ENCODE data around the gene CDON. TPM values are rescaled to one million over a fixed set of nuclear protein-coding genes. Genes with fewer than 3 reads are reported as not detected.

The CDON gene
- total and polyA plus RNA-seq, 2 of the 13 experiments (the other 11 are each of a cell fraction or from before 2014, with no cell fraction given), result 9.6 to 12.8 TPM

DNA sequence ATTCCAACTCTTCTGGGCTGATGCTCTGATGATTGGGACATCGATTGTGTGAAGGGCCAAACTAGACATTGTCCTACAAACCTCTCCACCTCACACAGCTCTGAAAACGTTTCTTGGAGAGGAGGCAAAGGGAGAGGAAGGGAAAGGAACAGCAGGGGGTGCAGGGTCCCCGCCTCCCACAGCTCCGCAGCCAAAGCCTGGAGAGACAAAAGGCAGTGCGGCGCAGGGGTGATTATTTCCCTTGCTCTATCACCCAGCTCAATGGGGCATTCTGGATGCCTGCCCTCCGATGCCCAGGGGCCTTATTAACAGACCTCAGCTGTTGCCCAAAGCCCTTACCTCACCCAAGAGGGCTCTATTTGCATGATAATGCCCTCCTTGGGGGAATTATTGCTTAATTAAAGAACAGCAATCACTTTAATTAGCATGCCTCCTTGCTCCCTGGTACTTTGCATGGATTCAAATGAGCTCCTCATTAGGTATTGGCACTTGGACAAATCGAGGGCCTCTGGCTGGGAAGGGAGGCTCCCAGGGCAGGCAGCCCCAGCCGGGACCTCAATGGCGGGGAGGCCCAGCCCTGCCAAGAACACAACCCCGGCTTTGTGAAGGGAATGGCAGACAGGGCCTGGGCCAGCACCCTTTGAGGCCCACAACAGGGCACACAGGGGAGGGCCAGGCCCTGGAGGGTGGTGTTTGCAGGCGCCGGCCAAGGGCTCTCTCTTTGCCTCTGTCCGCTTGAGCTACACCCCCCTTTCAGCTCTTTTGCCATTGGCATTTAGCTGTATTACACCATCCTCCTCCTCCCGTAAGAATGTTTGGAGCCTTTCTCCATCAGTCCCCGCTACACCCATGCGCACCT, 19.8 kb upstream of the CDON start:
- no peaks in the 10 kb centered on the region for H3K9me3 ChIP-seq (ENCODE audit: low read length)
- WGBS (ENCODE audit: low lambda C conversion rate), result 46% methylated on average over 10 of the region's 17 CpGs
- no TSS peak for BruUV-seq (replicated peaks)
- H3K4me3 ChIP-seq (replicated peaks in 1 of 3; ENCODE audit: insufficient read depth in 1 of 3, low read depth in 2 of 3, low read length in 3 of 3), result no peak overlapping the region; a peak in 1 of 6 replicates
- H3K79me2 ChIP-seq (ENCODE audit: insufficient read depth, low read length), result no peaks in the 10 kb centered on the region
- ChIA-PET POLR2A (interaction anchor here (2.2 kb wide), 1 partner anchor 64 kb away, joined by 6 read pairs; no protein-coding TSS in a partner anchor), CTCF (ENCODE audit: low intra/inter-chr PET ratio, low total read pairs) (no interaction called here)
- TF ChIP-seq TCF12 (IDR thresholded peaks at IDR 0.05) (no peak), TCF12 (CRISPR knock-in tag; IDR thresholded peaks at IDR 0.05) (no peak), ZNF430 (CRISPR knock-in tag; IDR thresholded peaks at IDR 0.05) (no peak)
- TF ChIP-seq, protein P1, sequence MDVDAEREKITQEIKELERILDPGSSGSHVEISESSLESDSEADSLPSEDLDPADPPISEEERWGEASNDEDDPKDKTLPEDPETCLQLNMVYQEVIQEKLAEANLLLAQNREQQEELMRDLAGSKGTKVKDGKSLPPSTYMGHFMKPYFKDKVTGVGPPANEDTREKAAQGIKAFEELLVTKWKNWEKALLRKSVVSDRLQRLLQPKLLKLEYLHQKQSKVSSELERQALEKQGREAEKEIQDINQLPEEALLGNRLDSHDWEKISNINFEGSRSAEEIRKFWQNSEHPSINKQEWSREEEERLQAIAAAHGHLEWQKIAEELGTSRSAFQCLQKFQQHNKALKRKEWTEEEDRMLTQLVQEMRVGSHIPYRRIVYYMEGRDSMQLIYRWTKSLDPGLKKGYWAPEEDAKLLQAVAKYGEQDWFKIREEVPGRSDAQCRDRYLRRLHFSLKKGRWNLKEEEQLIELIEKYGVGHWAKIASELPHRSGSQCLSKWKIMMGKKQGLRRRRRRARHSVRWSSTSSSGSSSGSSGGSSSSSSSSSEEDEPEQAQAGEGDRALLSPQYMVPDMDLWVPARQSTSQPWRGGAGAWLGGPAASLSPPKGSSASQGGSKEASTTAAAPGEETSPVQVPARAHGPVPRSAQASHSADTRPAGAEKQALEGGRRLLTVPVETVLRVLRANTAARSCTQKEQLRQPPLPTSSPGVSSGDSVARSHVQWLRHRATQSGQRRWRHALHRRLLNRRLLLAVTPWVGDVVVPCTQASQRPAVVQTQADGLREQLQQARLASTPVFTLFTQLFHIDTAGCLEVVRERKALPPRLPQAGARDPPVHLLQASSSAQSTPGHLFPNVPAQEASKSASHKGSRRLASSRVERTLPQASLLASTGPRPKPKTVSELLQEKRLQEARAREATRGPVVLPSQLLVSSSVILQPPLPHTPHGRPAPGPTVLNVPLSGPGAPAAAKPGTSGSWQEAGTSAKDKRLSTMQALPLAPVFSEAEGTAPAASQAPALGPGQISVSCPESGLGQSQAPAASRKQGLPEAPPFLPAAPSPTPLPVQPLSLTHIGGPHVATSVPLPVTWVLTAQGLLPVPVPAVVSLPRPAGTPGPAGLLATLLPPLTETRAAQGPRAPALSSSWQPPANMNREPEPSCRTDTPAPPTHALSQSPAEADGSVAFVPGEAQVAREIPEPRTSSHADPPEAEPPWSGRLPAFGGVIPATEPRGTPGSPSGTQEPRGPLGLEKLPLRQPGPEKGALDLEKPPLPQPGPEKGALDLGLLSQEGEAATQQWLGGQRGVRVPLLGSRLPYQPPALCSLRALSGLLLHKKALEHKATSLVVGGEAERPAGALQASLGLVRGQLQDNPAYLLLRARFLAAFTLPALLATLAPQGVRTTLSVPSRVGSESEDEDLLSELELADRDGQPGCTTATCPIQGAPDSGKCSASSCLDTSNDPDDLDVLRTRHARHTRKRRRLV (CRISPR knock-in tag; IDR thresholded peaks at IDR 0.05), result no peak
- TF ChIP-seq, protein P2, sequence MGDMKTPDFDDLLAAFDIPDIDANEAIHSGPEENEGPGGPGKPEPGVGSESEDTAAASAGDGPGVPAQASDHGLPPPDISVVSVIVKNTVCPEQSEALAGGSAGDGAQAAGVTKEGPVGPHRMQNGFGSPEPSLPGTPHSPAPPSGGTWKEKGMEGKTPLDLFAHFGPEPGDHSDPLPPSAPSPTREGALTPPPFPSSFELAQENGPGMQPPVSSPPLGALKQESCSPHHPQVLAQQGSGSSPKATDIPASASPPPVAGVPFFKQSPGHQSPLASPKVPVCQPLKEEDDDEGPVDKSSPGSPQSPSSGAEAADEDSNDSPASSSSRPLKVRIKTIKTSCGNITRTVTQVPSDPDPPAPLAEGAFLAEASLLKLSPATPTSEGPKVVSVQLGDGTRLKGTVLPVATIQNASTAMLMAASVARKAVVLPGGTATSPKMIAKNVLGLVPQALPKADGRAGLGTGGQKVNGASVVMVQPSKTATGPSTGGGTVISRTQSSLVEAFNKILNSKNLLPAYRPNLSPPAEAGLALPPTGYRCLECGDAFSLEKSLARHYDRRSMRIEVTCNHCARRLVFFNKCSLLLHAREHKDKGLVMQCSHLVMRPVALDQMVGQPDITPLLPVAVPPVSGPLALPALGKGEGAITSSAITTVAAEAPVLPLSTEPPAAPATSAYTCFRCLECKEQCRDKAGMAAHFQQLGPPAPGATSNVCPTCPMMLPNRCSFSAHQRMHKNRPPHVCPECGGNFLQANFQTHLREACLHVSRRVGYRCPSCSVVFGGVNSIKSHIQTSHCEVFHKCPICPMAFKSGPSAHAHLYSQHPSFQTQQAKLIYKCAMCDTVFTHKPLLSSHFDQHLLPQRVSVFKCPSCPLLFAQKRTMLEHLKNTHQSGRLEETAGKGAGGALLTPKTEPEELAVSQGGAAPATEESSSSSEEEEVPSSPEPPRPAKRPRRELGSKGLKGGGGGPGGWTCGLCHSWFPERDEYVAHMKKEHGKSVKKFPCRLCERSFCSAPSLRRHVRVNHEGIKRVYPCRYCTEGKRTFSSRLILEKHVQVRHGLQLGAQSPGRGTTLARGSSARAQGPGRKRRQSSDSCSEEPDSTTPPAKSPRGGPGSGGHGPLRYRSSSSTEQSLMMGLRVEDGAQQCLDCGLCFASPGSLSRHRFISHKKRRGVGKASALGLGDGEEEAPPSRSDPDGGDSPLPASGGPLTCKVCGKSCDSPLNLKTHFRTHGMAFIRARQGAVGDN (CRISPR knock-in tag; IDR thresholded peaks at IDR 0.05), result peak; percentile 31; the same call in 1 of the 2 replicates
- intact Hi-C loops (cut with micrococcal nuclease; ENCODE audit: unreplicated experiment), result loop anchor here (2.0 kb wide), 1 partner anchor 30 kb away; no protein-coding TSS in a partner anchor
- no peak overlapping the region for H2AFZ ChIP-seq (ENCODE audit: low read length)
- H4K20me1 ChIP-seq (ENCODE audit: insufficient read depth, low read length), result no peaks in the 10 kb centered on the region
- H3K36me3 ChIP-seq (replicated peaks in 1 of 2; ENCODE audit: control insufficient read depth in 1 of 2, insufficient read depth in 2 of 2, low read length in 2 of 2), result no peaks in the 10 kb centered on the region
- no peak overlapping the region for H3K9ac ChIP-seq (ENCODE audit: insufficient read depth, low read depth, low read length)
- H3K4me1 ChIP-seq (ENCODE audit: insufficient read depth, low read length), result peaks cover 71% of the 10 kb centered on the region
- in situ Hi-C loops (cut with HindIII; ENCODE audit: extremely low pct_ligation_motif_present, low pct_unique_long_range_greater_than_20kb), result no loop called here
- FAIRE-seq (no peak), DNase-seq (ENCODE audit: low spot score) (no peak), ATAC-seq (peak; percentile 5; the same call in 2 of the 3 replicates)
- H3K27ac ChIP-seq (ENCODE audit: extremely low read length, insufficient read depth, low read length), result no peak overlapping the region
- no peaks in the 10 kb centered on the region; a peak in 1 of 5 replicates for H3K27me3 ChIP-seq (ENCODE audit: control insufficient read depth in 1 of 2, insufficient read depth in 2 of 2, low read length in 2 of 2)
- peak overlapping the region; percentile 58 for H3K4me2 ChIP-seq (ENCODE audit: low read depth, low read length)

Data from HepG2 (cell line).